ENCODE measurements around the gene STX17.

Gene STX17

DNA sequence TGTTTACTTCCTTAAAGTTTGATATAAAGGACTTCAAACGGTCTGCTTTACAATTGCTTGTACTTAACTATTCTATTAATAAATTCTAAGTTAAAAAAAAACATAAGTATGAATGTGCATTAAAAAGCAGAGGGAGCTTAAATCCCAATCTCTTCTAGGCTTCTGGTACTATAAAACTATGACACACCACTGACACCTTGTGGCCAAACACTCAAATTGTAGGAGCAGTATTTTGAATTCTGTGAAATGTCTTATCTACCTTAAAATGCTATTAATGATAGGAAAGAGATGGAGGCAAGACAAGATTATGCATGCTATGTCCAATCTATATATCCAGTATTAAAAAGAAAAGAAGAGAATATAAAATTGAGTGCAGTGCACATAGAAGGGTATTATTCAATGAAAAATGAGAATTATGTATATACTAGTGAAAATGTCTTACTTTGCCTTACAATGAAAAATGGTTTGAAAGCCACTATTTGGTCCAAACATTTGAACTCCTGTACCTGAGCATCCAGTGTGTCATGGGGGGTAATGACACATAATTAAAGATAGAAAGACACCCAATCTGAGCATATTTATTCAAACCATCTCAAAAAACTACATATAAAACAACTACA, 104.7 kb downstream of the STX17 start:
- no peak overlapping the region for H3K4me3 ChIP-seq (replicated peaks; ENCODE audit: insufficient read depth, low read length)
- no peak overlapping the region for H3K27ac ChIP-seq (replicated peaks)
- peak; percentile 14 to 55 for DNase-seq (ENCODE audit: low read depth in 1 of 2, low spot score in 1 of 2)
- TF ChIP-seq, protein P1, sequence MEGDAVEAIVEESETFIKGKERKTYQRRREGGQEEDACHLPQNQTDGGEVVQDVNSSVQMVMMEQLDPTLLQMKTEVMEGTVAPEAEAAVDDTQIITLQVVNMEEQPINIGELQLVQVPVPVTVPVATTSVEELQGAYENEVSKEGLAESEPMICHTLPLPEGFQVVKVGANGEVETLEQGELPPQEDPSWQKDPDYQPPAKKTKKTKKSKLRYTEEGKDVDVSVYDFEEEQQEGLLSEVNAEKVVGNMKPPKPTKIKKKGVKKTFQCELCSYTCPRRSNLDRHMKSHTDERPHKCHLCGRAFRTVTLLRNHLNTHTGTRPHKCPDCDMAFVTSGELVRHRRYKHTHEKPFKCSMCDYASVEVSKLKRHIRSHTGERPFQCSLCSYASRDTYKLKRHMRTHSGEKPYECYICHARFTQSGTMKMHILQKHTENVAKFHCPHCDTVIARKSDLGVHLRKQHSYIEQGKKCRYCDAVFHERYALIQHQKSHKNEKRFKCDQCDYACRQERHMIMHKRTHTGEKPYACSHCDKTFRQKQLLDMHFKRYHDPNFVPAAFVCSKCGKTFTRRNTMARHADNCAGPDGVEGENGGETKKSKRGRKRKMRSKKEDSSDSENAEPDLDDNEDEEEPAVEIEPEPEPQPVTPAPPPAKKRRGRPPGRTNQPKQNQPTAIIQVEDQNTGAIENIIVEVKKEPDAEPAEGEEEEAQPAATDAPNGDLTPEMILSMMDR (IDR thresholded peaks at IDR 0.05; ENCODE audit: insufficient read depth, low read length) = no peak
- TF ChIP-seq, protein P2, sequence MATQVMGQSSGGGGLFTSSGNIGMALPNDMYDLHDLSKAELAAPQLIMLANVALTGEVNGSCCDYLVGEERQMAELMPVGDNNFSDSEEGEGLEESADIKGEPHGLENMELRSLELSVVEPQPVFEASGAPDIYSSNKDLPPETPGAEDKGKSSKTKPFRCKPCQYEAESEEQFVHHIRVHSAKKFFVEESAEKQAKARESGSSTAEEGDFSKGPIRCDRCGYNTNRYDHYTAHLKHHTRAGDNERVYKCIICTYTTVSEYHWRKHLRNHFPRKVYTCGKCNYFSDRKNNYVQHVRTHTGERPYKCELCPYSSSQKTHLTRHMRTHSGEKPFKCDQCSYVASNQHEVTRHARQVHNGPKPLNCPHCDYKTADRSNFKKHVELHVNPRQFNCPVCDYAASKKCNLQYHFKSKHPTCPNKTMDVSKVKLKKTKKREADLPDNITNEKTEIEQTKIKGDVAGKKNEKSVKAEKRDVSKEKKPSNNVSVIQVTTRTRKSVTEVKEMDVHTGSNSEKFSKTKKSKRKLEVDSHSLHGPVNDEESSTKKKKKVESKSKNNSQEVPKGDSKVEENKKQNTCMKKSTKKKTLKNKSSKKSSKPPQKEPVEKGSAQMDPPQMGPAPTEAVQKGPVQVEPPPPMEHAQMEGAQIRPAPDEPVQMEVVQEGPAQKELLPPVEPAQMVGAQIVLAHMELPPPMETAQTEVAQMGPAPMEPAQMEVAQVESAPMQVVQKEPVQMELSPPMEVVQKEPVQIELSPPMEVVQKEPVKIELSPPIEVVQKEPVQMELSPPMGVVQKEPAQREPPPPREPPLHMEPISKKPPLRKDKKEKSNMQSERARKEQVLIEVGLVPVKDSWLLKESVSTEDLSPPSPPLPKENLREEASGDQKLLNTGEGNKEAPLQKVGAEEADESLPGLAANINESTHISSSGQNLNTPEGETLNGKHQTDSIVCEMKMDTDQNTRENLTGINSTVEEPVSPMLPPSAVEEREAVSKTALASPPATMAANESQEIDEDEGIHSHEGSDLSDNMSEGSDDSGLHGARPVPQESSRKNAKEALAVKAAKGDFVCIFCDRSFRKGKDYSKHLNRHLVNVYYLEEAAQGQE (IDR thresholded peaks at IDR 0.05; ENCODE audit: insufficient replicate concordance, low read depth) = no peak
- TF ChIP-seq SPI1 (IDR thresholded peaks at IDR 0.05; ENCODE audit: borderline replicate concordance, low read depth) = no peak
- no peak for TF ChIP-seq GABPA (IDR thresholded peaks at IDR 0.05; ENCODE audit: low read depth)
- no peak for TF ChIP-seq POLR2AphosphoS5 (IDR thresholded peaks at IDR 0.05; ENCODE audit: low read depth)
- no peaks in the 10 kb centered on the region for H3K27me3 ChIP-seq (ENCODE audit: insufficient read depth, poor library complexity, severe bottlenecking)

DNA sequence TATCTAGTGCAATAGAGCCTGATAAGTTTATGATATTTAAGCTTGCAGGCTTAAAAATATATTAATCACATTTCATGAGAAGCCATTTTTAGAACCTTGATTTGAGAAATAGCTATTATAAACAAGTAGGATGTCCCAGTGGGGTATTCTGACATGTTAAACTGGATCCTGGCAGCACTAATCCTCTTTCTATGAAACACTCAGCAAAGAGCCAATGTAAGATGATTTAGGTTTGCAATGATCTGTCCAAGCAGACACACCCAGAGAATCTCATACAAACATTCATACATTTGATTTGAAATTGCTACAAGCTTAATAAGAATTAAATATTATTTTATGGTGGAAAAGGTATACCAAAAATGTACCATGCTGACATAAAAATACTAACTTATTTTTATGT, 105.8 kb downstream of the STX17 start:
- no peaks in the 10 kb centered on the region for H3K27me3 ChIP-seq (ENCODE audit: insufficient read depth, poor library complexity, severe bottlenecking)
- DNase-seq (ENCODE audit: low read depth in 1 of 2, low spot score in 1 of 2) = no peak
- no peak for TF ChIP-seq GABPA (IDR thresholded peaks at IDR 0.05; ENCODE audit: low read depth)
- TF ChIP-seq POLR2AphosphoS5 (IDR thresholded peaks at IDR 0.05; ENCODE audit: low read depth) = no peak
- TF ChIP-seq, protein P1 (IDR thresholded peaks at IDR 0.05; ENCODE audit: insufficient read depth, low read length) = no peak
- TF ChIP-seq, protein P2 (IDR thresholded peaks at IDR 0.05; ENCODE audit: insufficient replicate concordance, low read depth) = no peak
- TF ChIP-seq SPI1 (IDR thresholded peaks at IDR 0.05; ENCODE audit: borderline replicate concordance, low read depth) = no peak
- H3K4me3 ChIP-seq (replicated peaks; ENCODE audit: insufficient read depth, low read length) = no peak overlapping the region
- no peak overlapping the region for H3K27ac ChIP-seq (replicated peaks)

DNA sequence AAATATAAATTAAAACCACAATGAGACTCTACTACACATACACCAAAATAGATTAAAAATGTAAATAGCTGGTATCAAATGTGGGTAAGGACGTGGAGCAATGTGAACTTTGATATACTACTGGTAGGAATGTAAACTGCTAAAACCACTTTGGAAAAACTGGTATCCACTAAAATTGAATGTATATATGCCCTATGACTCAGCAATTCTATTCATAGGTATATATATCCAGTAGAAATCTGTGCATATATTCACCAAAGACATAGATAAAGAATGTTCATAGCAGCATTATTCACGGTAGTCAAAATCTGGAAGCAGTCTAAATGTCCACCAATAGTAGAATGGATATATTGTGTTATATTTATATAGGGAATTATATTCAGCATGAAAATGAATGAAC, 107.1 kb downstream of the STX17 start:
- H3K27ac ChIP-seq (replicated peaks) = no peak overlapping the region
- no peak for TF ChIP-seq SPI1 (IDR thresholded peaks at IDR 0.05; ENCODE audit: borderline replicate concordance, low read depth)
- TF ChIP-seq, protein P1 (IDR thresholded peaks at IDR 0.05; ENCODE audit: insufficient read depth, low read length) = no peak
- no peak for TF ChIP-seq GABPA (IDR thresholded peaks at IDR 0.05; ENCODE audit: low read depth)
- no peak for TF ChIP-seq POLR2AphosphoS5 (IDR thresholded peaks at IDR 0.05; ENCODE audit: low read depth)
- TF ChIP-seq, protein P2 (IDR thresholded peaks at IDR 0.05; ENCODE audit: insufficient replicate concordance, low read depth) = no peak
- H3K27me3 ChIP-seq (ENCODE audit: insufficient read depth, poor library complexity, severe bottlenecking) = no peaks in the 10 kb centered on the region
- DNase-seq (ENCODE audit: low read depth in 1 of 2, low spot score in 1 of 2) = no peak
- H3K4me3 ChIP-seq (replicated peaks; ENCODE audit: insufficient read depth, low read length) = no peak overlapping the region
